HepG2 (cell line): ENCODE measurements around the gene ITGAE. TPM values are rescaled to one million over a fixed set of nuclear protein-coding genes. Genes with fewer than 3 reads are reported as not detected.

Experiments used
- ATAC-seq: fragments of 200-7000 bp; cut with Tn5 transposase; 3 replicates; pipeline ENCODE4 v1.9.1; 2020; ENCODE audit warnings: mild to moderate bottlenecking, moderate library complexity
- BruUV-seq: library from RNA; stranded (reverse); fragments of 400-500 nt; replicated peaks from 2 replicates; lab custom pipeline; 2021; lab: Mats Ljungman, UMichigan
- CTCF ChIA-PET: fragments of 300-600 bp; formaldehyde crosslinking; extraction: SDS; loops from one replicate; lab custom pipeline; 2021; ENCODE audit warnings: low total read pairs, inconsistent platforms, low intra/inter-chr PET ratio; lab: Yijun Ruan, JAX
- POLR2A ChIA-PET: fragments of 350-600 bp; sonication (Branson Sonifier 250); formaldehyde crosslinking; loops from one replicate; lab custom pipeline; 2020; ENCODE audit warnings: antibody characterized with exemption, inconsistent platforms; lab: Yijun Ruan, JAX
- DNase-seq: peaks from one replicate; pipeline ENCODE4 v3.0.0-alpha.2; 2015; ENCODE audit warnings: low spot score
- FAIRE-seq: peaks from 3 replicates; lab custom pipeline; 2011; peaks lifted over from hg19 to GRCh38; lab: Jason Lieb, UNC
- H2AFZ ChIP-seq: one replicate; pipeline ENCODE4 v1.6.1; 2011; ENCODE audit warnings: low read length, inconsistent platforms
- H3K27ac ChIP-seq: fragments of 300-600 bp; 3 replicates; pipeline ENCODE4 v1.8.0; 2011; ENCODE audit warnings: mixed run types, mild to moderate bottlenecking, mixed read lengths, low read length, inconsistent platforms; ENCODE audit not compliant: insufficient read depth; ENCODE audit errors: extremely low read length
- H3K27me3 ChIP-seq, 2 experiments: fragments of 200-600 bp in 1 of 2; 2 replicates in 1 of 2; 3 replicates in 1 of 2; pipeline versions ENCODE4 v1.6.0 to v1.8.0; 2011; ENCODE audit warnings: low read length in 2 of 2, mild to moderate bottlenecking in 2 of 2, moderate library complexity in 2 of 2, inconsistent platforms in 1 of 2; ENCODE audit not compliant: insufficient read depth in 2 of 2, control insufficient read depth in 1 of 2
- H3K36me3 ChIP-seq, 2 experiments: fragments of 200-600 bp in 1 of 2; replicated peaks in 1 of 2; 2 replicates in 1 of 2; 3 replicates in 1 of 2; pipeline versions ENCODE4 v1.5.1 to v1.8.0; 2011; ENCODE audit warnings: low read length in 2 of 2, inconsistent platforms in 1 of 2; ENCODE audit not compliant: insufficient read depth in 2 of 2, control insufficient read depth in 1 of 2
- H3K4me1 ChIP-seq: 2 replicates; pipeline ENCODE4 v1.5.1; 2012; ENCODE audit warnings: low read length, inconsistent platforms; ENCODE audit not compliant: insufficient read depth
- H3K4me2 ChIP-seq: 2 replicates; pipeline ENCODE4 v1.6.0; 2011; ENCODE audit warnings: low read depth, low read length, inconsistent platforms
- H3K4me3 ChIP-seq, 3 experiments: fragments of 200-600 bp in 1 of 3; sonication (generic), shearing (Covaris generic) in 1 of 3; replicated peaks in 1 of 3; 2 replicates each; pipeline ENCODE4 v1.5.1; 2011 to 2016; ENCODE audit warnings: low read length in 3 of 3, inconsistent platforms in 2 of 3, low read depth in 2 of 3, mild to moderate bottlenecking in 2 of 3, control low read depth in 1 of 3, mixed read lengths in 1 of 3; ENCODE audit not compliant: insufficient read depth in 1 of 3
- H3K79me2 ChIP-seq: one replicate; pipeline ENCODE4 v1.6.1; 2011; ENCODE audit warnings: low read length, inconsistent platforms; ENCODE audit not compliant: insufficient read depth
- H3K9ac ChIP-seq: 2 replicates; pipeline ENCODE4 v1.6.0; 2011; ENCODE audit warnings: mild to moderate bottlenecking, low read depth, low read length, inconsistent platforms; ENCODE audit not compliant: insufficient read depth
- H3K9me3 ChIP-seq: 2 replicates; pipeline ENCODE4 v1.5.1; 2012; ENCODE audit warnings: mild to moderate bottlenecking, low read length
- H4K20me1 ChIP-seq: 2 replicates; pipeline ENCODE4 v1.6.0; 2011; ENCODE audit warnings: inconsistent platforms, mild to moderate bottlenecking, low read length, moderate library complexity; ENCODE audit not compliant: insufficient read depth
- ARHGAP35 ChIP-seq: sonication (generic); formaldehyde crosslinking; IDR thresholded peaks from 2 replicates; pipeline ENCODE4 v1.9.0; 2022; ENCODE audit warnings: mild to moderate bottlenecking, inconsistent platforms, moderate library complexity, missing genetic modification reagents, borderline replicate concordance
- CENPT ChIP-seq: sonication (generic); formaldehyde crosslinking; IDR thresholded peaks from 2 replicates; pipeline ENCODE4 v1.8.0; 2022; ENCODE audit warnings: low read depth, mild to moderate bottlenecking, moderate library complexity, missing genetic modification reagents
- EP300 ChIP-seq, 3 experiments: sonication (generic) in 1 of 3; formaldehyde crosslinking in 1 of 3; IDR thresholded peaks; 2 replicates each; pipeline versions ENCODE4 v1.5.1 to v1.6.1; 2011 to 2020; ENCODE audit warnings: low read depth in 2 of 3, low read length in 2 of 3, borderline replicate concordance in 1 of 3, improper control_type of control experiment in 1 of 3, mild to moderate bottlenecking in 1 of 3, missing genetic modification reagents in 1 of 3, moderate library complexity in 1 of 3
- HCFC1 ChIP-seq: fragments of 150-350 bp; IDR thresholded peaks from 2 replicates; pipeline ENCODE4 v1.6.1; 2014; ENCODE audit warnings: low read depth, low read length
- MEF2D ChIP-seq: sonication (generic); formaldehyde crosslinking; IDR thresholded peaks from 2 replicates; pipeline ENCODE4 v1.5.1; 2020; ENCODE audit warnings: mild to moderate bottlenecking, missing genetic modification reagents
- MTA3 ChIP-seq: sonication (generic); formaldehyde crosslinking; IDR thresholded peaks from 2 replicates; pipeline ENCODE4 v1.4.0; 2020; ENCODE audit warnings: missing genetic modification reagents
- NAIF1 ChIP-seq: sonication (generic); formaldehyde crosslinking; IDR thresholded peaks from 2 replicates; pipeline ENCODE4 v1.5.0; 2020; ENCODE audit warnings: mild to moderate bottlenecking, missing genetic modification reagents, borderline replicate concordance
- NR3C1 ChIP-seq: sonication (generic); formaldehyde crosslinking; IDR thresholded peaks from 2 replicates; pipeline ENCODE4 v1.4.0; 2020; ENCODE audit warnings: missing genetic modification reagents
- SRSF4 ChIP-seq: fragments of 200-400 bp; formaldehyde crosslinking; IDR thresholded peaks from one replicate; pipeline ENCODE4 v1.6.1; 2018; ENCODE audit warnings: mild to moderate bottlenecking, low read depth, low read length, moderate library complexity; ENCODE audit not compliant: poor library complexity, severe bottlenecking
- ZBTB46 ChIP-seq: sonication (generic); formaldehyde crosslinking; IDR thresholded peaks from 2 replicates; pipeline ENCODE4 v1.4.0; 2020; ENCODE audit warnings: mild to moderate bottlenecking, missing genetic modification reagents, borderline replicate concordance
- ZGPAT ChIP-seq: IDR thresholded peaks from 2 replicates; pipeline ENCODE4 v1.6.1; 2016; ENCODE audit warnings: mild to moderate bottlenecking
- ZNF253 ChIP-seq: sonication (generic); formaldehyde crosslinking; IDR thresholded peaks from 2 replicates; pipeline ENCODE4 v1.8.0; 2022; ENCODE audit warnings: mild to moderate bottlenecking, missing genetic modification reagents, borderline replicate concordance
- ZNF496 ChIP-seq: sonication (generic); formaldehyde crosslinking; IDR thresholded peaks from 2 replicates; pipeline ENCODE4 v1.8.1; 2023; ENCODE audit warnings: mild to moderate bottlenecking, moderate library complexity, missing genetic modification reagents; ENCODE audit not compliant: insufficient replicate concordance
- ZNF574 ChIP-seq: sonication (generic); formaldehyde crosslinking; IDR thresholded peaks from 2 replicates; pipeline ENCODE4 v1.4.0; 2020; ENCODE audit warnings: missing genetic modification reagents
- ZNF713 ChIP-seq: sonication (generic); formaldehyde crosslinking; IDR thresholded peaks from 2 replicates; pipeline ENCODE4 v1.4.0; 2020; ENCODE audit warnings: mild to moderate bottlenecking, missing genetic modification reagents
- ZNF780A ChIP-seq: sonication (generic); formaldehyde crosslinking; IDR thresholded peaks from 2 replicates; pipeline ENCODE4 v1.8.0; 2022; ENCODE audit warnings: mild to moderate bottlenecking, missing genetic modification reagents, moderate library complexity
- ZNF839 ChIP-seq: sonication (generic); formaldehyde crosslinking; IDR thresholded peaks from 2 replicates; pipeline ENCODE4 v1.4.0; 2020; ENCODE audit warnings: missing genetic modification reagents, mild to moderate bottlenecking, borderline replicate concordance
- WGBS: methylation state at CpG from one replicate; pipeline ENCODE4 v1.1.6; 2017; ENCODE audit warnings: low lambda C conversion rate; 5-methylcytosine and 5-hydroxymethylcytosine counted together
- in situ Hi-C: cut with HindIII; loops from 2 replicates; pipeline ENCODE4 v1.10.0; 2017; ENCODE audit warnings: low pct_unique_long_range_greater_than_20kb; ENCODE audit not compliant: extremely low pct_ligation_motif_present
- intact Hi-C: fragments of 100-400 bp; cut with micrococcal nuclease; formaldehyde crosslinking; loops from one replicate; pipeline ENCODE4 v1.10.0; 2022; ENCODE audit not compliant: unreplicated experiment
- polyA plus RNA-seq, 8 experiments: library from polyadenylated mRNA; depleted of rRNA in 3 of 8; stranded (reverse) in 7 of 8; unstranded in 1 of 8; fragments of >200 nt; fragmentation: Illumina TruSeq in 4 of 8; extraction: Trizol in 4 of 8; gene quantifications; 2 replicates each; pipeline versions ENCODE4 v1.2.1 to v1.2.3, GENCODE V29; 2011 to 2016; ENCODE audit warnings: low read depth in 4 of 8, missing spikeins in 1 of 8, mixed read lengths in 1 of 8; ENCODE audit not compliant: insufficient read depth in 1 of 8
- total RNA-seq, 5 experiments: library from RNA; depleted of rRNA; stranded (reverse); fragments of >200 nt; fragmentation: Illumina TruSeq; extraction: Trizol; gene quantifications; 2 replicates each; pipeline ENCODE4 v1.2.3, GENCODE V29; 2016; ENCODE audit warnings: low read depth in 1 of 5

The ITGAE gene
- total and polyA plus RNA-seq, 2 of the 13 experiments (the other 11 are each of a cell fraction or from before 2014, with no cell fraction given): 42.3 to 49.0 TPM

GRCh38 chr17:3795390-3796102 lies 5.4 kb downstream of the ITGAE start:
- DNase-seq: peak; percentile 78
- FAIRE-seq: peak; percentile 36
- Histone ChIP-seq H3K4me2 (peak overlapping the region; percentile 79), H3K79me2 (no peaks in the 10 kb centered on the region), H3K4me1 (peaks cover 64% of the 10 kb centered on the region), H3K4me3 (peak overlapping the region in 2 of 3 experiments; percentile 33 to 57; a peak in 5 of 6 replicates), H3K36me3 (no peaks in the 10 kb centered on the region), H3K9me3 (no peaks in the 10 kb centered on the region), H2AFZ (no peak overlapping the region), H3K27me3 (no peaks in the 10 kb centered on the region), H3K9ac (peak overlapping the region; percentile 75), H4K20me1 (no peaks in the 10 kb centered on the region), H3K27ac (peak overlapping the region; percentile 92)
- intact Hi-C loops: no loop called here
- peak; percentile 76 for ATAC-seq
- CTCF ChIA-PET: no interaction called here
- BruUV-seq: no TSS peak
- POLR2A ChIA-PET: interaction anchor here (0.6 to 4.1 kb wide), 13 partner anchors 10 to 128 kb away, joined by 3 to 39 read pairs (median 4); partner anchors contain the start of genes EMC6, HASPIN, NCBP3 and TAX1BP3
- in situ Hi-C loops: no loop called here
- 57% methylated on average over 23 of the region's 31 CpGs for WGBS
- TF ChIP-seq MTA3 (CRISPR knock-in tag) (no peak), NR3C1 (no peak), SRSF4 (no peak), HCFC1 (no peak), CENPT (peak; percentile 80; the same call in 1 of the 2 replicates), ZNF839 (CRISPR knock-in tag) (no peak), ZNF253 (CRISPR knock-in tag) (no peak), ZNF780A (no peak), ARHGAP35 (CRISPR knock-in tag) (no peak), ZNF496 (no peak), ZNF574 (CRISPR knock-in tag) (no peak), EP300 (IDR thresholded peaks at IDR 0.05; ENCODE audit: low read depth in 2 of 2, low read length in 2 of 2) (peak in 1 of 2 experiments; percentile 88; a peak in 2 of 4 replicates), EP300 (CRISPR knock-in tag; IDR thresholded peaks at IDR 0.05; ENCODE audit: borderline replicate concordance) (peak; percentile 49; the same call in 1 of the 2 replicates), NAIF1 (CRISPR knock-in tag) (no peak), ZBTB46 (CRISPR knock-in tag) (no peak), MEF2D (CRISPR knock-in tag) (no peak), ZNF713 (CRISPR knock-in tag) (0 out of 2 replicates have a peak, but pooled peaks have one; percentile 68), ZGPAT (no peak)
